ENCODE results near the gene TMEM141.

Gene TMEM141

DNA sequence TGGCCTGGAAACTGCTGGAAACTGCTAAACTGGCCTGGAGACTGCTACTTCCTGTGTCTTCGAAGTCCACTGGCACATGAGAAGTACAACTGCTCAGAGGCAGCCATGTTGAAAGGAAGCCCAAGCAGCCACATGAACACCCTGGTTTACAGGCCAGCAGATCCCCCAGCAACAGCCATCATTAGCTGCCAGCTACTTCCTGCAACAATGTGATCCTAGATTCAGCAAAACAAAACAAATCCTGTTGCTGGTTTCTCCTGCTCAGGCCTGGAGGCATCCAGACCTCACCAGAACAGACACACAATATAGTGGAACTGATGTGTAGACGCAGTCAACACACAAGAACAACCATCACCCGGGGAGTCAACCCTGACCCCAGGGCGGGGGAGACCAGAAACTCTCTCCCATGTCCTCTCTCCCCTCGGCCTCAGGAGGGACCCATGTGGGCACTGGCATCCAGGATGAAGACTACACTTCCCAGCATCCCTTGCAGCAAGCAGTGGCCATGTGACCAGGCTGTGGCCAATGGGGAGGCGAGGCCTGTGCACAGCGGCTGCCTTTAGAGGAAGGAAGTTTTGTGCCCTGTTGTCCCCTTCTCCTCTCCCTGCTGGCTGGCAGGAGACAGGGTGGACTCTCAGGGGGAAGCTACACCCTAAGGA, 17.6 kb upstream of the TMEM141 start:
- in situ Hi-C loops (cut with MboI; ENCODE audit: low sequenced_read_pairs, unreplicated experiment): loop anchor here (10.0 kb wide), 1 partner anchor 261 kb away; the partner anchor contains the start of gene FUT7
- peak; percentile 47 for DNase-seq (ENCODE audit: low spot score)
- TF ChIP-seq CTCF (IDR thresholded peaks at IDR 0.05; ENCODE audit: borderline replicate concordance, control extremely low read depth, extremely low read depth, insufficient read depth, missing control alignments): no peak

DNA sequence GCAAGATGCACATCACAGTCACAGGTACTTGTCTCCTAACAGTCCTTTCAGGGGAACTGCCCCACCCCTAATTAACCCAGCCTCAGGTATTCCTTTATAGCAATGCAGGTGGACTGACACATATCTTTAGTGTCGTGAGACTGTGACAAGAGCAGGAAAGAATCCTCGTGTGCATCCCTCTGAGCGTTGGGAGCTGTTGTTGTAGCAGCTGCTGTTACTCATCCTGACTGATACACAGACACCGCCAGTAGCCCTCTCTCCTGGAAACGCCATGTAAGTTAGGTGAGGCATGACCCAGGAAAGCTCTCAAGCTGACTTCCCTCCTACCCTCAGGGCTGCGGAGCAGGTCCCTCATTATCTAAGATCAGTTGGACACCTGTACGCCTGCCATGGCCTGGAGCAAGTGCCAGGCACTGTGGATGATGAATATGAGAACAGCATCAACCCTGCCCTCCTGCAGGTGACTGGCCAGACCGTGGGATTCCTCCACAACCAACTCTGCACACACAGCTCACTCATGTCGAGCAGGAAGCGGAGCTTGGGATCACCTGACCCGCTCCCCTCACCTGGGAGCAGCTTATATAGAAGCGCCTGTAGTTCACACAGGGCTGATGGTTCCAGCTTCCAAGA, 16.6 kb upstream of the TMEM141 start:
- DNase-seq (ENCODE audit: low spot score): no peak
- TF ChIP-seq CTCF (IDR thresholded peaks at IDR 0.05; ENCODE audit: borderline replicate concordance, control extremely low read depth, extremely low read depth, insufficient read depth, missing control alignments): no peak
- in situ Hi-C loops (cut with MboI; ENCODE audit: low sequenced_read_pairs, unreplicated experiment): loop anchor here (10.0 kb wide), 1 partner anchor 260 kb away; the partner anchor contains the start of gene FUT7

- no peak for TF ChIP-seq CTCF (IDR thresholded peaks at IDR 0.05; ENCODE audit: borderline replicate concordance, control extremely low read depth, extremely low read depth, insufficient read depth, missing control alignments)
- in situ Hi-C loops (cut with MboI; ENCODE audit: low sequenced_read_pairs, unreplicated experiment): loop anchor here (10.0 kb wide), 1 partner anchor 260 kb away; the partner anchor contains the start of gene FUT7
- no peak for DNase-seq (ENCODE audit: low spot score)
Observed at GRCh38 chr9:136775191-136775590, 16.0 kb upstream of the TMEM141 start.

GRCh38 chr9:136776947-136777346, 14.2 kb upstream of the TMEM141 start:
- no peak for DNase-seq (ENCODE audit: low spot score)
- in situ Hi-C loops (cut with MboI; ENCODE audit: low sequenced_read_pairs, unreplicated experiment): loop anchor here (10.0 kb wide), 1 partner anchor 258 kb away; the partner anchor contains the start of gene FUT7
- no peak for TF ChIP-seq CTCF (IDR thresholded peaks at IDR 0.05; ENCODE audit: borderline replicate concordance, control extremely low read depth, extremely low read depth, insufficient read depth, missing control alignments)

DNA sequence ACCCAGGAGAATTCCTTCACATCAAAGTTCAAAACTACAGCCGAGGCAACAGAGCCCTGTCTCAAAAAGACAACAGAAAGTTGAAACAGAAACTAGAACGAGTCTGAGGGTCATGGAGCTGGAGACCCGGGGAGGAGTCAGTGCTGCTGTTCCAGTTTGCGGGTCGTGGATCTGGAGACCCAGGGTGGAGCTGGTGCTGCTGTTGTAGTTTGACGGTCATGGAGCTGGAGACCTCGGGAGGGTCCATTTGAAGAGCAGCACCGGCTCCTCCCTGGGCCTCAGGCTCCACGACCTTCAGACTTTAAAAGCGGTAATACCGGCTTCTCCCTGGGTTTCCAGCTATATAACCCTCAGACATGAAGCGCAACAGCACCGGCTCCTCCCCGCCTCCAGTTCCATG, 13.8 kb upstream of the TMEM141 start:
- no peak for DNase-seq (ENCODE audit: low spot score)
- in situ Hi-C loops (cut with MboI; ENCODE audit: low sequenced_read_pairs, unreplicated experiment): loop anchor here (10.0 kb wide), 1 partner anchor 257 kb away; the partner anchor contains the start of gene FUT7
- no peak for TF ChIP-seq CTCF (IDR thresholded peaks at IDR 0.05; ENCODE audit: borderline replicate concordance, control extremely low read depth, extremely low read depth, insufficient read depth, missing control alignments)

GRCh38 chr9:136779808-136780207, 11.3 kb upstream of the TMEM141 start:
- in situ Hi-C loops (cut with MboI; ENCODE audit: low sequenced_read_pairs, unreplicated experiment): loop anchor here (10.0 kb wide), 1 partner anchor 255 kb away; the partner anchor contains the start of gene FUT7
- DNase-seq (ENCODE audit: low spot score): no peak
- TF ChIP-seq CTCF (IDR thresholded peaks at IDR 0.05; ENCODE audit: borderline replicate concordance, control extremely low read depth, extremely low read depth, insufficient read depth, missing control alignments): no peak
